Suprapubic skin (tissue), 4 donors: ENCODE measurements around the gene HOXC4. TPM values are rescaled to one million over a fixed set of nuclear protein-coding genes. Genes with fewer than 3 reads are reported as not detected.

Experiments
- DNase-seq, 2 donors: peaks; one replicate each; pipeline ENCODE4 v3.0.0-alpha.2; 2019; ENCODE audit warnings: low spot score in 2 of 2
- H3K27ac ChIP-seq: fragments of 200-600 bp; sonication (generic); one replicate; pipeline ENCODE4 v1.5.1; 2019
- H3K27me3 ChIP-seq: fragments of 200-600 bp; sonication (generic); one replicate; pipeline ENCODE4 v1.5.1; 2019
- H3K36me3 ChIP-seq: fragments of 200-600 bp; sonication (generic); one replicate; pipeline ENCODE4 v1.5.1; 2019
- H3K4me1 ChIP-seq: fragments of 200-600 bp; sonication (generic); one replicate; pipeline ENCODE4 v1.5.1; 2019
- H3K4me3 ChIP-seq: fragments of 200-600 bp; sonication (generic); one replicate; pipeline ENCODE4 v1.5.1; 2019; ENCODE audit warnings: mild to moderate bottlenecking
- H3K9me3 ChIP-seq: fragments of 200-600 bp; sonication (generic); one replicate; pipeline ENCODE4 v1.5.1; 2019
- EP300 ChIP-seq: sonication (generic); formaldehyde crosslinking; IDR thresholded peaks from one replicate; pipeline ENCODE4 v1.6.1; 2017; ENCODE audit warnings: antibody characterized with exemption
- POLR2A ChIP-seq, 2 donors: fragments of 450-650 bp; IDR thresholded peaks; one replicate each; pipeline ENCODE4 v1.6.1; 2017; ENCODE audit warnings: antibody characterized with exemption in 2 of 2, mild to moderate bottlenecking in 2 of 2, moderate library complexity in 2 of 2
- POLR2AphosphoS5 ChIP-seq, 3 donors: sonication (generic); formaldehyde crosslinking; IDR thresholded peaks; one replicate each; pipeline ENCODE4 v1.6.1; 2017; ENCODE audit warnings: antibody characterized with exemption in 3 of 3
- WGBS: methylation state at CpG from one replicate; pipeline ENCODE4 v1.1.5; 2018; 5-methylcytosine and 5-hydroxymethylcytosine counted together
- total RNA-seq, 4 donors: library from RNA; depleted of rRNA; stranded (reverse); fragments of >200 nt; gene quantifications; one replicate each; pipeline ENCODE4 v1.1.0, GENCODE V29; 2016
- TF ChIP-seq, protein P1 (sequence below), 2 donors: fragments of 200-600 bp in 1 of 2; fragments of 450-650 bp in 1 of 2; sonication (generic) in 1 of 2; IDR thresholded peaks; one replicate each; pipeline ENCODE4 v1.5.1; 2016 to 2019; ENCODE audit warnings: antibody characterized with exemption in 2 of 2, mild to moderate bottlenecking in 1 of 2, moderate library complexity in 1 of 2

Gene HOXC4
- total RNA-seq, 4 donors from 2014 or later: 1.4 to 4.7 (median 1.9) TPM

DNA sequence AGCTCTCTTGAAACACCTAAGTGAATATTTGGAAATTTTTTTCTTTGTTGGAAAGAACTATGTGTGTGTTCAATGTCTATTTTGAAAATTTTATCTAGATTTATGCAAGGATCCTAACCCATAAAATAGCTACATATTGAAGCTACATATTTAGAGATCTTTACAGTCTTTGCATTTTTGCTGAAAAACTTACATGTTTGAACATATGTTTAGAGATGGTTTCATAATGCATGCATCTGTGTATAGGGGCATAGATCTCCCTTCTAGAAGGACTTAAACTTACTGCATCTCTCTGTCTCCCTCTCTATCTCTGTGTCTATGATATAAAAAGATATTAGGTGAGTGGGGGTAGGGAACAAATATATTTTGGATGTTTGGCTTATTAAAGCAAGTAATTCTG, 8.2 kb upstream of the HOXC4 start:
- DNase-seq: no peak
- H3K27ac ChIP-seq: no peak overlapping the region
- H3K4me1 ChIP-seq: peaks cover 23% of the 10 kb centered on the region
- TF ChIP-seq POLR2A (IDR thresholded peaks at IDR 0.05): no peak
- TF ChIP-seq, protein P1, sequence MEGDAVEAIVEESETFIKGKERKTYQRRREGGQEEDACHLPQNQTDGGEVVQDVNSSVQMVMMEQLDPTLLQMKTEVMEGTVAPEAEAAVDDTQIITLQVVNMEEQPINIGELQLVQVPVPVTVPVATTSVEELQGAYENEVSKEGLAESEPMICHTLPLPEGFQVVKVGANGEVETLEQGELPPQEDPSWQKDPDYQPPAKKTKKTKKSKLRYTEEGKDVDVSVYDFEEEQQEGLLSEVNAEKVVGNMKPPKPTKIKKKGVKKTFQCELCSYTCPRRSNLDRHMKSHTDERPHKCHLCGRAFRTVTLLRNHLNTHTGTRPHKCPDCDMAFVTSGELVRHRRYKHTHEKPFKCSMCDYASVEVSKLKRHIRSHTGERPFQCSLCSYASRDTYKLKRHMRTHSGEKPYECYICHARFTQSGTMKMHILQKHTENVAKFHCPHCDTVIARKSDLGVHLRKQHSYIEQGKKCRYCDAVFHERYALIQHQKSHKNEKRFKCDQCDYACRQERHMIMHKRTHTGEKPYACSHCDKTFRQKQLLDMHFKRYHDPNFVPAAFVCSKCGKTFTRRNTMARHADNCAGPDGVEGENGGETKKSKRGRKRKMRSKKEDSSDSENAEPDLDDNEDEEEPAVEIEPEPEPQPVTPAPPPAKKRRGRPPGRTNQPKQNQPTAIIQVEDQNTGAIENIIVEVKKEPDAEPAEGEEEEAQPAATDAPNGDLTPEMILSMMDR (IDR thresholded peaks at IDR 0.05): no peak
- TF ChIP-seq POLR2AphosphoS5 (IDR thresholded peaks at IDR 0.05): no peak
- TF ChIP-seq EP300: no peak
- H3K4me3 ChIP-seq: no peak overlapping the region
- no peaks in the 10 kb centered on the region for H3K36me3 ChIP-seq
- no peaks in the 10 kb centered on the region for H3K9me3 ChIP-seq
- peaks cover 17% of the 10 kb centered on the region for H3K27me3 ChIP-seq

DNA sequence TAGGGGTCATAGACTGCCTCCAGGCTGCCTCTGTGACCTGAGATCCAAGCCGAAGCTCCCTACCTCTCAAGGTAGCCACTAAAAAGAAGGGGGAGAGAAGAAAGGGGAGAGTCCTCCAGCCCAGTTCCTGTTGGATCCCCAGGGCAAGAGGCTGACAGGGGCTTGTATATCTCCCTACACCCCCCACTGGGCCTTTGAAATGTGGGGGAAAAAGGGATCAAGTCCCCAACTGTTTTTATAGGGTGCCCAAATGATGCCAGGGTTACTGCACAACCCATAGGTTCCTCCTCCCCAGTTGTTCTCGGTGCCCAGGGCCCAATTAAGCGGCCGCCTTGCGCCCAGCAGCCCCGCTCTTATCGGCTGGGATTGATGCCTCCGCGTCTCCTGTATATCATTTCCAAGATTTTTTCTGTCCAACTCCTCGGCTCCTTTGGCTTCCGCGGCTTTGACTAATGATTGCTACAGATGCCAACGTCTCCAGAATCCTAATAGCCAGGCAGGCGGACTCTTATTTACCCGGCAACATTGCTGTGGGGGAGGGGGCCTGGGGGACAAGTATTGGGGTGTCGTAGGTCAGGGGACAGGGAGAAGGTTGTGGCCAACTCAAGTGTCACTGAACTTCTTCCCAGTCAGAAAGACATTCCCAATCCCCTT, 7.6 kb upstream of the HOXC4 start:
- H3K27ac ChIP-seq: no peak overlapping the region
- H3K27me3 ChIP-seq: peaks cover 17% of the 10 kb centered on the region
- DNase-seq: peak in 1 of 2 donors; percentile 58

DNA sequence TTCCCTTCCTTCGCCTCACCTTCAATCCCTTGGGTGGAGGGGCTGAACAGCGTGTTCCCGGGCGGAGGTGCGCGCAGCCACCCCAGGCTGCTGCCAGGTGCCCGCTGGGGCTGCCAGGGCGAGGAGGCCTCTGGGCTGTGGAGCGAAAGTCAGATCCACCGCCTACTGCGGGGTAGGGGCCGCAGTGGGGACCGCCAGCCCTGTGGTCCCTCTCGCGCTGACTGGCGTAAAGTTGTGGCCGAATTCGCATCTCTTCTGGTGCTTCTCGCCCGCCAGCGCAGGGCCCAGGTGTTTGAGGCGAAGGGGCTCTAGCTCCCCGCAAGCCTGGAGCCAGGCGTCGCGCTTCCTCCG, 6.9 kb upstream of the HOXC4 start:
- peak in 1 of 2 donors; percentile 37 for DNase-seq
- Histone ChIP-seq H3K9me3 (no peaks in the 10 kb centered on the region), H3K27me3 (peaks cover 17% of the 10 kb centered on the region), H3K4me1 (peaks cover 31% of the 10 kb centered on the region), H3K36me3 (no peaks in the 10 kb centered on the region), H3K4me3 (no peak overlapping the region), H3K27ac (no peak overlapping the region)
- TF ChIP-seq POLR2A (IDR thresholded peaks at IDR 0.05) (no peak), EP300 (no peak), POLR2AphosphoS5 (IDR thresholded peaks at IDR 0.05) (no peak)
- TF ChIP-seq, protein P1 (IDR thresholded peaks at IDR 0.05): no peak
- WGBS: 89% methylated on average over 27 of the region's 27 CpGs

More for the DNA sequence above, 7.6 kb upstream of the HOXC4 start:
- no peaks in the 10 kb centered on the region for H3K9me3 ChIP-seq
- H3K4me3 ChIP-seq: no peak overlapping the region
- H3K36me3 ChIP-seq: no peaks in the 10 kb centered on the region
- peaks cover 23% of the 10 kb centered on the region for H3K4me1 ChIP-seq
- TF ChIP-seq POLR2AphosphoS5 (IDR thresholded peaks at IDR 0.05): no peak
- TF ChIP-seq, protein P1 (IDR thresholded peaks at IDR 0.05): no peak
- WGBS: 76% methylated on average over 16 of the region's 16 CpGs

DNA sequence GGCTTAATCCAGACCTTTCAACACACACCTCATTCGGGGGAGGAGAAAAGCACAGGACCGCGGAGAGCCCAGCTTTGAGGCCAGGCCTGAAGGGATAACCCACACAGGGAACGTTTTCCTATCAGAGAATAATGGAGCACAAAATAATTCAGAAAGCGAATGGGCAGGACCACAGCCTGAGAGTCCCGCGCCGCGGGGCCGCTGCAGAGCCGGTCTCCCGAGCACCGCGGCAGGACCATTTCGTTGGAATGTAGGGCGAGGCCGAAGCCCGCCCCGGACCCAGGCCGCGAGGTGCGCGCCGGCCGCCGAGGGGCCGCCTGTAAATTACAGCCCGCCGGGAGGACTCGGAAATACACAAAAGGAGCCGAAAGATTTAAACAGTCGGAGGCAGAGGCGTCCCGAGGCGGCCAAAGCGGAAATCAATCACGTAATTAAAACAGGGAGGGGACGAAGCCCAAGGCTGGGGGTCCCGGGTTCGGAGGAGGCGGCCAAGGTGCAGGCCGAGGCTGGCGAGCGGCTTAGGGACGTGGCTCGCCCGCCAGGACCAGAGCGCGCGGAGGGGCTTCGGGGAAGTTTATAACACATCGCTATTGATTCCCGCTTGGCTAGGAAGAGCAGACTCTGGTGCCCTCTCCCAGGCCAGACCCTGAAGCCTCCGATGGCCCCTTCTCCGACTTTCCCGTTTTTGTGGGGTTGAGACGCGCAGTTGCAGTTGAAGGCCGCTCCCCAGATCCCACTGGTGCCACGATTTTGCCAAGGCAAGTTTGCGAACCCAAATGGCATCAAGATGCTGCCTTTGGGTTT, 6.3 kb upstream of the HOXC4 start:
- no peak overlapping the region for H3K27ac ChIP-seq

DNA sequence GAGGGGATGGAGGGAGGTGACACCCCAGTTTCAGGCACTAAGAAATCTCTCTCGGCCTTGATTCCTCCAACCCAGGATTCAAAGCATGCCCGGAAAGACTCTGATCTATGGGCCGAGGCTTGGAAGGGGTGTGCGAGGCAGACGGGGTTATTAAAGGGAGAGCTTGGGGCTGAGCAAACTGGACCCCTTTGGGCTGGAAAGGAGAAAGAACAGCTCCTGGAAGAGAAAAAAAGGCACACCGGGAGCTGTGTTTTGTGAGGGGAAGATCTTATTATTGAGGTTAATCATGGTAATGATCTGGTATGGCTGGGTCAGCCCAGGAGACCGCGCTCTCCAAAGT, 5.7 kb upstream of the HOXC4 start:
- H3K27ac ChIP-seq: no peak overlapping the region
- H3K4me3 ChIP-seq: no peak overlapping the region
- WGBS: 89% methylated on average over 8 of the region's 8 CpGs
- H3K27me3 ChIP-seq: peaks cover 22% of the 10 kb centered on the region
- no peaks in the 10 kb centered on the region for H3K9me3 ChIP-seq
- DNase-seq: no peak
- peaks cover 36% of the 10 kb centered on the region for H3K4me1 ChIP-seq
- no peaks in the 10 kb centered on the region for H3K36me3 ChIP-seq
- TF ChIP-seq POLR2AphosphoS5 (IDR thresholded peaks at IDR 0.05) (no peak), EP300 (no peak), POLR2A (IDR thresholded peaks at IDR 0.05) (no peak)
- TF ChIP-seq, protein P1 (IDR thresholded peaks at IDR 0.05): no peak

More for the DNA sequence above, 6.3 kb upstream of the HOXC4 start:
- no peaks in the 10 kb centered on the region for H3K36me3 ChIP-seq
- DNase-seq: no peak
- TF ChIP-seq POLR2A (IDR thresholded peaks at IDR 0.05) (no peak), EP300 (no peak), POLR2AphosphoS5 (IDR thresholded peaks at IDR 0.05) (no peak)
- TF ChIP-seq, protein P1 (IDR thresholded peaks at IDR 0.05): no peak
- H3K27me3 ChIP-seq: peaks cover 17% of the 10 kb centered on the region
- 70% methylated on average over 61 of the region's 61 CpGs for WGBS
- H3K9me3 ChIP-seq: no peaks in the 10 kb centered on the region
- H3K4me1 ChIP-seq: peaks cover 36% of the 10 kb centered on the region
- no peak overlapping the region for H3K4me3 ChIP-seq
